GM18873 (cell line): ENCODE data around the gene THEM4.

Experiments used
- ATAC-seq: cut with Tn5 transposase; IDR thresholded peaks from one replicate; pipeline ENCODE4 v1.9.1; 2021; ENCODE audit warnings: mild to moderate bottlenecking, moderate library complexity, moderate number of reproducible peaks; ENCODE audit not compliant: unreplicated experiment, low FRiP score

The THEM4 gene

GRCh38 chr1:151840421-151840820 lies 68.9 kb downstream of the THEM4 start:
- no peak for ATAC-seq

GRCh38 chr1:151839457-151840403 lies 69.6 kb downstream of the THEM4 start, which contains the start of gene C2CD4D:
Gene C2CD4D, minus strand, starts transcription at chr1:151839820. Its CDS starts 831 bp downstream, at chr1:151838989.
- no peak for ATAC-seq

GRCh38 chr1:151839082-151839412 lies 70.3 kb downstream of the THEM4 start:
- no peak for ATAC-seq

- no peak for ATAC-seq
Measured at GRCh38 chr1:151838222-151839081, 70.9 kb downstream of the THEM4 start.

- no peak for ATAC-seq
Measured at GRCh38 chr1:151837884-151838221, 71.5 kb downstream of the THEM4 start.

GRCh38 chr1:151837197-151837596 lies 72.1 kb downstream of the THEM4 start:
- no peak for ATAC-seq

- ATAC-seq: no peak
Measured at GRCh38 chr1:151835596-151835995, 73.7 kb downstream of the THEM4 start.

GRCh38 chr1:151834239-151834638 lies 75.1 kb downstream of the THEM4 start:
- ATAC-seq: no peak

- ATAC-seq: no peak
Measured at GRCh38 chr1:151833172-151833900, 76.0 kb downstream of the THEM4 start.

- no peak for ATAC-seq
Measured at GRCh38 chr1:151832318-151832980, 76.9 kb downstream of the THEM4 start.

GRCh38 chr1:151831605-151832004 lies 77.7 kb downstream of the THEM4 start, which contains the start of gene RORC:
Gene RORC, minus strand, starts transcription at chr1:151831802. Its CDS starts 38 bp downstream, at chr1:151831764.
- no peak for ATAC-seq

- no peak for ATAC-seq
Measured at GRCh38 chr1:151831256-151831591, 78.1 kb downstream of the THEM4 start.

GRCh38 chr1:151830055-151830454 lies 79.3 kb downstream of the THEM4 start:
- no peak for ATAC-seq

- no peak for ATAC-seq
Measured at GRCh38 chr1:151829352-151830046, 79.8 kb downstream of the THEM4 start.

- no peak for ATAC-seq
Measured at GRCh38 chr1:151828921-151829320, 80.4 kb downstream of the THEM4 start.

- no peak for ATAC-seq
Measured at GRCh38 chr1:151827853-151828252, 81.5 kb downstream of the THEM4 start.

GRCh38 chr1:151825751-151826660 lies 83.3 kb downstream of the THEM4 start:
- no peak for ATAC-seq

- ATAC-seq: no peak
Measured at GRCh38 chr1:151825204-151825603, 84.1 kb downstream of the THEM4 start.
